GM12801 (cell line): Measurements from ENCODE around the gene EVX2.

Experiments
- TF ChIP-seq, protein P1 (sequence below): IDR thresholded peaks from one replicate; pipeline ENCODE4 v1.5.1; 2011; ENCODE audit warnings: control low read depth; ENCODE audit not compliant: insufficient read length; ENCODE audit errors: extremely low read depth

Gene EVX2

DNA sequence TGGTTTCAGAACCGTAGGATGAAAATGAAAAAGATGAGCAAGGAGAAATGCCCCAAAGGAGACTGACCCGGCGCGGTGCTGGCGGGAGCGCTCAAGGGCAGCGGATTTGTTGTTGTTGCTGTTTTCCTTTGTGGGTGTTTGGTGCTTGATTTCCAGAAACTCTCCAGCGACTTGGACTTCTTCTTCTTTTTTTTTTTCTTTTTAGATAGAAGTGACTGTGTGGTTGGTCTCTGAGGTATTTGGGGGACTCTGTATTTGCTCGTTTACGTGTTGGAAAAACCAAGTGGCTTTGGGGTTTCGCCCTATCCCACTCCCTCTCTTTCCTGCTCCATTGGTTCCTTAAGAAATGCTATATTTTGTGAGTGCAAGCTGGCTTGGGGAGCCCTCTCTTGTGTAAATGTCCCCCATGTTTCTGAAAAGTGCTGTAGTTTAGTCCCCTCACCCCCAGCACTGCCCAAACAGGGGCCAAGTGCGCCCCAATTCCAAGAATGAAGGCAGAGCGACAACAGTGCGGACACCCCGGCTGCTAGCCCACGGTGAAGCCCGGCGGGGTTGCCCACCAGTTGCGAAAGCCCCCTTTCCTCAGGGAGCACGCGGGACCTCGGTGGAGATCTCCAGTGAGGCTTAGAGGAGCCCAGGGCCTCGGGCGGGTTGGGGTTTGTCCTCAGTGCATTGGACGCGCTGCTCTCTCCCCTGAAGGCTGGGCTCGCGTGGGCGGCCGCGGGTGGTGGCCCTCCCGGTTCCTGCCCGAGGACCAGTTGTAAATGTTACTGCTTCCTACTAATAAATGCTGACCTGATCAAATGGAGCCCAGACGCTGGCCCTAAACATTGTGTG, 40.6 kb upstream of the EVX2 start:
- TF ChIP-seq, protein P1, sequence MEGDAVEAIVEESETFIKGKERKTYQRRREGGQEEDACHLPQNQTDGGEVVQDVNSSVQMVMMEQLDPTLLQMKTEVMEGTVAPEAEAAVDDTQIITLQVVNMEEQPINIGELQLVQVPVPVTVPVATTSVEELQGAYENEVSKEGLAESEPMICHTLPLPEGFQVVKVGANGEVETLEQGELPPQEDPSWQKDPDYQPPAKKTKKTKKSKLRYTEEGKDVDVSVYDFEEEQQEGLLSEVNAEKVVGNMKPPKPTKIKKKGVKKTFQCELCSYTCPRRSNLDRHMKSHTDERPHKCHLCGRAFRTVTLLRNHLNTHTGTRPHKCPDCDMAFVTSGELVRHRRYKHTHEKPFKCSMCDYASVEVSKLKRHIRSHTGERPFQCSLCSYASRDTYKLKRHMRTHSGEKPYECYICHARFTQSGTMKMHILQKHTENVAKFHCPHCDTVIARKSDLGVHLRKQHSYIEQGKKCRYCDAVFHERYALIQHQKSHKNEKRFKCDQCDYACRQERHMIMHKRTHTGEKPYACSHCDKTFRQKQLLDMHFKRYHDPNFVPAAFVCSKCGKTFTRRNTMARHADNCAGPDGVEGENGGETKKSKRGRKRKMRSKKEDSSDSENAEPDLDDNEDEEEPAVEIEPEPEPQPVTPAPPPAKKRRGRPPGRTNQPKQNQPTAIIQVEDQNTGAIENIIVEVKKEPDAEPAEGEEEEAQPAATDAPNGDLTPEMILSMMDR, result no peak

DNA sequence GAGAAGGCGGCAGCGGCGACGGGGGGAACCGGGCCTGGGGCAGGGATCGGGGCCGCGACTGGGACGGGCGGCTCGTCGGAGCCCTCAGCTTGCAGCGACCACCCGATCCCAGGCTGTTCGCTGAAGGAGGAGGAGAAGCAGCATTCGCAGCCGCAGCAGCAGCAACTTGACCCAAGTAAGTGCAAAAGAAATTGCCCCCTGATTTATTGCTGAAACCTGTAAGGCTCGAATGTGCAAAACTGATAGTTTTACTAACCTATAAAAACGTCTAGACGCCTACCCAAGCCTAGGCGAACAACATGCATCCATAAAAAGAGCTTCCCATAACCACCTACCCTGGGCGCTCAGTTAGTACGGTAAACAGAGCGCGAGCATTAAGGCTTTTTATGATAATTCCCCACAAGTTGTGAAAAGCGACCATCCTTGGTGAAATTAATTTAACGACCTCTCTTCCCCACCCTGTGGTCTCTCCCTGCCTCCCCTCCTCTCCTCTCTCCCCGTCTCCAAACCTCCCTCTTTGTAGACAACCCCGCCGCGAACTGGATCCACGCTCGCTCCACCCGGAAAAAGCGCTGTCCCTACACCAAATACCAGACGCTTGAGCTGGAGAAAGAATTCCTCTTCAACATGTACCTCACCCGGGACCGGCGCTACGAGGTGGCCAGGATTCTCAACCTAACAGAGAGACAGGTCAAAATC, 39.8 kb upstream of the EVX2 start:
- TF ChIP-seq, protein P1, result no peak

DNA sequence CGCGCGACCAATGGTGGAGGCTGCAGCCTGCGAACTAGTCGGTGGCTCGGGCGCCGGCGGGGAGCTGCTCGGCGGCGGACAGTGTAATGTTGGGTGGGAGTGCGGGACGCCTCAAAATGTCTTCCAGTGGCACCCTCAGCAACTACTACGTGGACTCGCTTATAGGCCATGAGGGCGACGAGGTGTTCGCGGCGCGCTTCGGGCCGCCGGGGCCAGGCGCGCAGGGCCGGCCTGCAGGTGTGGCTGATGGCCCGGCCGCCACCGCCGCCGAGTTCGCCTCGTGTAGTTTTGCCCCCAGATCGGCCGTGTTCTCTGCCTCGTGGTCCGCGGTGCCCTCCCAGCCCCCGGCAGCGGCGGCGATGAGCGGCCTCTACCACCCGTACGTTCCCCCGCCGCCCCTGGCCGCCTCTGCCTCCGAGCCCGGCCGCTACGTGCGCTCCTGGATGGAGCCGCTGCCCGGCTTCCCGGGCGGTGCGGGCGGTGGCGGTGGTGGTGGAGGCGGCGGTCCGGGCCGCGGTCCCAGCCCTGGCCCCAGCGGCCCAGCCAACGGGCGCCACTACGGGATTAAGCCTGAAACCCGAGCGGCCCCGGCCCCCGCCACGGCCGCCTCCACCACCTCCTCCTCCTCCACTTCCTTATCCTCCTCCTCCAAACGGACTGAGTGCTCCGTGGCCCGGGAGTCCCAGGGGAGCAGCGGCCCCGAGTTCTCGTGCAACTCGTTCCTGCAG, 39.1 kb upstream of the EVX2 start, which contains the start of gene HOXD9:
TSS of gene HOXD9 (plus strand) at position 37 of the 728 bp plus-strand sequence. CDS start at position 87, 50 bp downstream.
- TF ChIP-seq, protein P1, result no peak

DNA sequence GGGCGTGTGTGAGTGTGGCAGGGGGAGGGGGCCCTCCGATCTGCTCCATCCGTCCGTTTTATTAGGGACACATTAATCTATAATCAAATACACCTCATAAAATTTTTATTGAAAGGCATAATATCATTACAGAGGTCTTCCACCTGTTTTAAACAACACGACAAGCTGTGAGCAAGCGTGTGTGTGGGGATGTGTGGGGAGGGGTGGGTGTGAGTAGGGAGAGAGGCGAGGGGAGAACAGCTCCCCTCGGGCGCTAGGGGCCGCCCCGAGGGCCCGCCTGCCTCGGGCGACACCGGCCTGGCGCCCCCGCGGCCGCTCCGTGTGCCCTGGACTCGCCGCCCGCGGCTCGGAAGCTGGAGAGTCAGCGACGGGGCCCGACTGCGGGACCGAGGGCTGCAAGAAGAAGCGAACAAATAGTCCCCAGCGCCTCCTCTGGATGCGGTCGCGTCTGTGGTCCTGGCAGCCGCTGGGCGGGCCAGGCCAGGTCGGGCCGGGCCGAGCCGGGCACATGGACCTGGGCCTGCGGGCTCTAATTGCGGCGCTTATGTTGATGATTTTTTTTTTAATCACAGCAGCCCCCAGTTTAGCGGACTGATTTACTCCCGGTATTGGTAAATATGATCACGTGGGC, 38.4 kb upstream of the EVX2 start:
- TF ChIP-seq, protein P1, result no peak

DNA sequence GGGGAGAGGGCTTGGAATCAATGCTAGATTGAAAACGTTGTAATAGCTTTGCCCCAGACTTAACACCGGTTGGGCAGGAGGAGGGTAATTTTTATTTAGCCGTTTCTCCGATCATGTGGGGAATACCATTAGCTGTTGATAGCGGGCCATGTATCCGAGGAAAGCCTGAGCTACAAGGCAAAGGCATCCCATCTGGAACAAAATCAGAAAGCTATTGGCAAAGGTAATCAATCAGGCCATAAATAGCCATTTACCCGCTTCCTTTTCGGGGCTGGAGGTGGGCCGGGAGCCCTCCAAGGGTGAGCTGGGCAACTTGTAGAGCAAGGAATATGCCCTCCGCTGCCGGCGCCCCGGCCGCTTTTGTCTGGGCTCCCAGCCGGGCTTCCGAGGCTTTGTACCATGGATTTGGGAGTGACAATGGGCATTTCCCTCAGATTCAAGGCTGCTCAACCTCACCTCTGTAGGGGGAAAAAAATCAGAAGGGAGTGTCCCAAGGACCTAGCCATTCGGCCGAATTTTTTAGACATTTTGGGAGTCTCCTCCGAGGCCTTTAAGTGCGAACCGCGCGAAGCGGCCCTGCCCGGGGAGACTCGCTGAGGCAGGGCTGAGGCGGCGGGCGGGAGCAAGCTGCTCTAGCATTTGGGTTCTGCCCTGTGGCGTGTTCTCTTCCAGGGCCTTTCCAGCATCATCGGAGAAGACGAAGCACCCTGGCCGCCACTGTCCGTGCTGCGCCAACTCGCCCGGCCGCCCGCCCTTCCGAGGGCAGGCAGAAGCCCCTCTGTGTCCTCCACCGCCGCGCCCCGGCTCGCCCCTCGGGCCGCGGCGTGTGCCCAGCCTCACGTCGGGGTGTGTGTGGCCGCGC, 37.7 kb upstream of the EVX2 start:
- TF ChIP-seq, protein P1, result no peak

DNA sequence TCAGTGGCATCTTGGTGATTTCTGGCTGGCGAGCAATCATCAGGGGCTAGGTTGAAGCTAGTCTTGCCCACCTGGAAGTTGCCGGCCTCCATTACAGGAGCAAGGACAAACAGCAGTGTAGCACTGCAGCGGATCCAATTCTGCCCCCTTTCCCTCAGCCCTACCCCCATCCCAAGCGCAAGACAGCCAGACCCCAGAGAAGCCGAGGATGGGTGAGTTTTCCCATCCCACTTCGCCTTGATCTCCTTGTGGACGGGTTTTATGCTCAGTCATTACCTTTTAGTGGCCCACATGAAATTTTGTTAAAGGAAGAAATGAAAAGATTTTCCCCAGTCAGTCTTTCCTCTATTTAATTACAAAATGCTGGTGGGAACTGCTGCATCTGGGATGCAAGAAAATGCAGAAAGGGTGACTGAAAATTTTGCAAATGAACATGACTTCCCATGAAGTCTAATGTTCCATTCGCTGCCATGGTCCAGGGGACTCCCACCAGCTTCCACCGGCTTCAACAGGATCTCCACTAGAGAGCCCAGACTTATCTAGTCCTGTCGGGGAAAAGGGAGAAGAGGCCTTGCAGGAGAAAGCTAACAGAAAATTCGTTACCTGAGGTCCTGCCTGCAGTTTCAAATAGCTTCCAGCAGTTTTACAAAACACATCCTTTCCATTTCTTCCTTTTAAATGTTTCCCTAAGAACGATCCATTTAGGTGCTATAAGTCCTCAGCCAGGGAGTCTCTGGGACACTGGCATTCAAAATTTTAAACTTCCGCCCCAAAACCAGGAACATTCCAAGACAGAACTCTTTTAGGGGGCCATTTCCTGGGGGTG, 36.8 kb upstream of the EVX2 start:
- TF ChIP-seq, protein P1, result no peak
